Activated CD4-positive, alpha-beta T cell treated with anti-CD3 and anti-CD28 coated beads, Interleukin-2, amount 10 ng/mL, durations not matched to agents 7 days and 5 days (primary cell): ENCODE results near the gene PCNT. TPM values are rescaled to one million over a fixed set of nuclear protein-coding genes. Genes with fewer than 3 reads are reported as not detected.

Experiments used
- CTCF ChIA-PET: fragments of 350-600 bp; sonication (Branson Sonifier 250); formaldehyde crosslinking; loops from one replicate; lab custom pipeline; 2021; ENCODE audit warnings: antibody characterized with exemption; lab: Charles Lee
- POLR2A ChIA-PET: fragments of 350-600 bp; sonication (Branson Sonifier 250); formaldehyde crosslinking; loops from one replicate; lab custom pipeline; 2021; ENCODE audit warnings: antibody characterized with exemption; lab: Charles Lee
- DNase-seq: peaks from one replicate; pipeline ENCODE4 v3.0.0-alpha.2; 2020
- H3K27ac Mint-ChIP-seq: one replicate; pipeline ENCODE4 v1.8.0; 2021; ENCODE audit warnings: mild to moderate bottlenecking, moderate library complexity, mixed read lengths
- H3K27me3 Mint-ChIP-seq: one replicate; pipeline ENCODE4 v1.8.0; 2021; ENCODE audit warnings: mixed read lengths
- H3K36me3 Mint-ChIP-seq: one replicate; pipeline ENCODE4 v1.8.0; 2021; ENCODE audit warnings: low read depth, mixed read lengths
- H3K4me1 Mint-ChIP-seq: one replicate; pipeline ENCODE4 v1.8.0; 2021; ENCODE audit warnings: mixed read lengths
- H3K4me3 Mint-ChIP-seq: one replicate; pipeline ENCODE4 v1.8.0; 2021; ENCODE audit warnings: mild to moderate bottlenecking, moderate library complexity, mixed read lengths
- H3K9me3 Mint-ChIP-seq: one replicate; pipeline ENCODE4 v1.8.0; 2021; ENCODE audit warnings: mixed read lengths
- total RNA-seq, 2 experiments: library from RNA; stranded (reverse); gene quantifications; one replicate each; pipeline ENCODE4 v1.2.3, GENCODE V29; 2021

PCNT gene
- total RNA-seq, 2 experiments from 2014 or later: 84.0 to 89.8 TPM

DNA sequence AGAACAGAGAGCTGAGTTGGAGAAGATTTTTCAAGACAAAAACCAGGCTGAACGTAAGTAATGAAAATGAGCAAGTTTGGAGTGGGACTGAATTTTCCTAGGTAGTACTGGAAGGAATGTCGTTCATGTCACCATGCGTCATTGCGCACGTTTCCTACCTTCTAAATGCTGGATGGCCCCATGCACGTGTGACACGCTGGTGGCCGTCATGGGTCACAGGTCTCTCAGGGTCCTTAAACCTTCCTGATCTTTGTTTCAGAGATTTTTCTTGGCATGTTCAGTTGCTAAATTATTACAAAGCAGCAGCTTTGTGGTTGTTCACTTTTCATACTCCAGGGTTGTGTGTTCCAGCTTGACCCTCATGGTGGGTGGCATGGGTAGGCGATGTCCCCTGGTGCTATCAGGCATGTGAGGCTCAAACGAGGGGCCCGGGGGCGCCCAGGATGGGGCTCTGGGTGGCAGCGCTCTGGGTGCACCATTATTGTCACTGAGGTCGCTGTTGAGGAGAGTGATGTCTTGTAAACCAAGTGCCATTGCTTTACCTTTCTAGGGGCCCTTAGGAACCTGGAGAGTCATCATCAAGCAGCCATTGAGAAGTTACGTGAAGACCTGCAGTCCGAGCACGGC is 25.3 kb downstream of the PCNT start:
- Mint-ChIP-seq H3K36me3 (peaks cover 40% of the 10 kb centered on the region), H3K27ac (no peak overlapping the region), H3K4me3 (no peak overlapping the region), H3K27me3 (no peaks in the 10 kb centered on the region), H3K9me3 (no peaks in the 10 kb centered on the region), H3K4me1 (no peaks in the 10 kb centered on the region)
- POLR2A ChIA-PET: no interaction called here
- CTCF ChIA-PET: no interaction called here
- no peak for DNase-seq

DNA sequence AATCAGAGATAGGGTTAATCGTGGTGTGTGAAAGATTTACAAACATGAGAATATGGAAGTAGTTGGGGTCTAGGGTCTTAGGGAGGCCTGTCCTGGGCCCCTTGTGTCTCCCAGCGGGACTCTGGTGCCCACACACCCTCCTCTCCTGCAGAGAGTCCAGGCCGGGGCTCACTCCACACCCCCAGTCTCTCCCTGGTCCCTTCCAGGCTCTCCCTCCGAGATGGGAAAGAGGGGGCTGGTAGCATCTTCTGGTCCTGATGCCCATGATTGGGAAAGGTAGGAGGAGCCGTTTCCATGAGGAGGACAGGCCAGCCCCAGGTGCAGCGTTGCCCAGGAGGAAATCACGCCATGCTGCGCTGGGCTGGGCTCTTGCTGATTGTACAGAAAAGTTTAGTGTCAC is 26.6 kb downstream of the PCNT start:
- H3K36me3 Mint-ChIP-seq: peaks cover 37% of the 10 kb centered on the region
- ChIA-PET CTCF (no interaction called here), POLR2A (no interaction called here)
- H3K4me3 Mint-ChIP-seq: no peak overlapping the region
- H3K27ac Mint-ChIP-seq: no peak overlapping the region
- no peaks in the 10 kb centered on the region for H3K9me3 Mint-ChIP-seq
- DNase-seq: no peak
- no peaks in the 10 kb centered on the region for H3K4me1 Mint-ChIP-seq
- no peaks in the 10 kb centered on the region for H3K27me3 Mint-ChIP-seq

DNA sequence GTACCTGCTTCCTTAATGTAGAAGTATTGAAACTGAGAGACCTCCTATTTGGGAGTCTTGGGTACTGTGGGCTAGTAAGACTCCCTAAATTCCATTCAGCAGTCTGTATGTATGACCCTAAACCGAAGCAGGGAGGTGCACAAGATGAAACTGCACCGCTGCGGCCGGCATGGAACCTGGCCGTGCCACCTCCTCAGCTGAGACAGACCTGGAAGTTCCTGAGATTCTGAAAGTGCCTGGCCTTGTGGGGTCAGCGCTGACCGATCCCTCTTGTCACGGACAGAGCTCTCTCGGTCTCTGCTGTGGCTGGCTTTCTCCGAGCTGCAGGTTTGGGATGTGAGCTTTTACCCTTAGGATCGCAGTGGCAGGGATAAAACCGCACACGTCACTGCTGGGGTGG is 27.0 kb downstream of the PCNT start:
- peaks cover 35% of the 10 kb centered on the region for H3K36me3 Mint-ChIP-seq

DNA sequence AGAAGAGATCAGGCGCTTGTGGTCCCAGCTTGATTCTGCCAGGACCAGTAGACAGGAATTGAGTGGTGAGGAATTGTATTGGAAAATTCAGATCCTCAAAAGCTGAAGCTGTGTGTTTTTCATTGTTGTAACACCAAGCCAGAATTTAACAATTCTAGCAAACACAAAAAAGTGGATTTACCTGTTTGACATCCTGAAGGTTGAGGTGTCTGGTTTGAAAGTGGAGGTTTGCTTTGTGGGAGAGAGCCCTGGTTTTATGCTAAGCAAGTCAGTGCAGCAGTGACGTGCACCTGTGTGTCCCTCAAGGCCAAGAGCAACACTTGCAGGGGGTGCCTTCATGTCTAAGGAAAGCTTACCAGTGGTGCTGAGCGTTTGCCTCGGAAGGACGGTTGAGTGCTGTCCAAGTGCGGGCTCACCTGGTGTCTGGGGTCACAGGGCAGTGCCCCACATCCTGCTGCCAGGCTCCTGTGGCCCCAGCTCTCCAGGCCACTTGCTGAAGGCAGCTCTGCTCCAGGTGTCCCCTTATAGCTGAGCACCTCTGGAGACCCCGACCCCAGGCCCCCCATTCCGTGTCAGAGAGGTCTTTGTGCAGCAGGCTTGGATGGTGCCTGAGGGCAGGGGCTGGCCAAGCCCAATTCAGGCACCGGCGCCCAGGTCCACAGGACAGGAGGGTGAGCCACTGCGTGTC is 27.7 kb downstream of the PCNT start:
- Mint-ChIP-seq H3K4me3 (no peak overlapping the region), H3K27ac (no peak overlapping the region), H3K9me3 (no peaks in the 10 kb centered on the region), H3K4me1 (no peaks in the 10 kb centered on the region), H3K36me3 (peaks cover 33% of the 10 kb centered on the region), H3K27me3 (no peaks in the 10 kb centered on the region)
- ChIA-PET POLR2A (no interaction called here), CTCF (interaction anchor here (0.6 kb wide), 1 partner anchor 13 kb away, joined by 4 read pairs; no protein-coding TSS in a partner anchor)
- DNase-seq: no peak

More for the DNA sequence above, 27.0 kb downstream of the PCNT start:
- DNase-seq: no peak
- H3K27me3 Mint-ChIP-seq: no peaks in the 10 kb centered on the region
- H3K27ac Mint-ChIP-seq: no peak overlapping the region
- no peaks in the 10 kb centered on the region for H3K4me1 Mint-ChIP-seq
- ChIA-PET CTCF (interaction anchor here (0.6 kb wide), 1 partner anchor 13 kb away, joined by 4 read pairs; no protein-coding TSS in a partner anchor), POLR2A (no interaction called here)
- no peak overlapping the region for H3K4me3 Mint-ChIP-seq
- no peaks in the 10 kb centered on the region for H3K9me3 Mint-ChIP-seq

DNA sequence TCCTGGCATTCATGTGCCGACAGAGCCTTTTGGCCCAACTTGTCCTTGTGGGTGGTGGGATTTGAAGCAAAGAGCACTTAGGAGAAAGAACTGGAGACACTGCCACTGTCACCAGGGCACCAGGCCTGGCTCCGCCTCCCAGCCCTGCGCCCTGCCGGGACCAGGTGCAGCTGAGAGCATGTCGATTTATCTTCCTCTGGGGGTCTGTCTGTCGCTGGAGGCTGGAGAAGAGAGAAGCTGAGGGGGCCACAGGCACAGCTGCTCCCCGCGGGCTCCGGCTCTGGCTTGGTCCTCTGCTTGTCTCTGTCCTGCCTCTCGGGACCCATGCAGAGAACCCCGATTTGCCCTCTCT is 28.2 kb downstream of the PCNT start:
- no peak overlapping the region for H3K27ac Mint-ChIP-seq
- H3K4me1 Mint-ChIP-seq: no peaks in the 10 kb centered on the region
- ChIA-PET CTCF (interaction anchor here (0.6 kb wide), 1 partner anchor 47 kb away, joined by 3 read pairs; no protein-coding TSS in a partner anchor), POLR2A (no interaction called here)
- no peak overlapping the region for H3K4me3 Mint-ChIP-seq
- H3K27me3 Mint-ChIP-seq: no peaks in the 10 kb centered on the region
- H3K9me3 Mint-ChIP-seq: no peaks in the 10 kb centered on the region
- no peak for DNase-seq
- H3K36me3 Mint-ChIP-seq: peaks cover 34% of the 10 kb centered on the region

DNA sequence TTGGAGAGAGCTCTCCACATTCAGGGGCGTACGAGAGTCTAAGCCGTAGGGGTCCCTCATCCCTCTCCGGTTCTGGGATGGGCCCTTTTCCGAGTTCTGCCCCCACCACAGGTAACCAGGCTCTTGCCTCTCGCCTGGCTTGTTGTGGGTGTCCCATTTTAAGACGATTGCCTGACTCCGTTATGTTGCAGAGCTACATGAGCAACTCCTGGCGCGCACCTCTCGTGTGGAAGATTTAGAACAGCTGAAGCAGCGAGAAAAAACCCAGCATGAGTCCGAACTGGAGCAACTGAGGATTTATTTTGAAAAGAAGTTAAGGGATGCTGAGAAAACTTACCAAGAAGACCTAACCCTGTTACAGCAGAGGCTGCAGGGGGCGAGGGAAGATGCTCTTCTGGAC is 29.0 kb downstream of the PCNT start:
- Mint-ChIP-seq H3K27me3 (no peaks in the 10 kb centered on the region), H3K4me1 (no peaks in the 10 kb centered on the region), H3K4me3 (no peak overlapping the region), H3K27ac (no peak overlapping the region), H3K36me3 (peaks cover 39% of the 10 kb centered on the region), H3K9me3 (no peaks in the 10 kb centered on the region)
- DNase-seq: no peak
- ChIA-PET CTCF (interaction anchor here (0.6 kb wide), 1 partner anchor 46 kb away, joined by 3 read pairs; no protein-coding TSS in a partner anchor), POLR2A (no interaction called here)

DNA sequence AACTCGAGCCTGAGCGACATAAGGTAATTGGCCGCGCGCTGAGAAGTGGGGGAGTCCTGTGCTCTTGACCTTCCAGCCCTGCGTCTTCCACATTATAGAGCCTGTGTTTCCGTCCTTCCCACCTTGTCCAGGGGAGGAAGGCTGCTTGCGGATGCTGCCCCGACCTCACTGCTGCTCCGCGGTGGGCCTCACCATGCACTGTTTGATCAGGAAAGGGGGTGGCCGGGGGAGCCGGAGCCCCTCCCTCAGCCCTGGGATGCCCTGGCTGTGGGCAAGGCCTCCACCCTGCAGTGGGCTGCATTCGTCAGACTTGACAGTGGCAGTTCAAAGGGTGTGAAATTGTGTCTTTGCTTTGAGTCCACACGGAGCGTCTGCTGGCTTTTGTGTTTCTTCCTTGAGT is 30.1 kb downstream of the PCNT start:
- Mint-ChIP-seq H3K4me1 (no peaks in the 10 kb centered on the region), H3K9me3 (no peaks in the 10 kb centered on the region), H3K36me3 (peaks cover 41% of the 10 kb centered on the region), H3K4me3 (no peak overlapping the region), H3K27me3 (no peaks in the 10 kb centered on the region), H3K27ac (no peak overlapping the region)
- ChIA-PET POLR2A (no interaction called here), CTCF (no interaction called here)
- DNase-seq: no peak

DNA sequence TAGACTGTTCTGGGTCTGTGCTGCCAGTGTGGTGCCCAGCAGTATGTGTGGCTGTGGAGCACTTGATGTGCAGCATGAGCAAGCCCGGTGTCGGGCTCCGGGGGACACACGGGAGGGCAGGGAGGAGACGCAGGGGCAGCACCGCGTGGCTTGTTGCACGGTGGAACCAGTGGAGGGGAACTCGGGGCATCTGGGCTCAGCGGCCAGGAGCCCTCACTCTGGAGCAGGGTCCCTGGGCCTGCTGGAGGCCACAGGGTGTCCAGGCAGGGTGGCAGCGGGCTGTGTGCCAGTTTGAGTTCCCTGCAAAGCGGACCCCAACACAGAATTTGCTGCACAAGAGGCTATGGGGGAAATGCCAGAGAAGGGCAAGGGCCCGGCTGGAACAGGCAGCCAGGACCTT is 30.6 kb downstream of the PCNT start:
- CTCF ChIA-PET: no interaction called here
- no peak overlapping the region for H3K27ac Mint-ChIP-seq
- no peaks in the 10 kb centered on the region for H3K4me1 Mint-ChIP-seq

DNA sequence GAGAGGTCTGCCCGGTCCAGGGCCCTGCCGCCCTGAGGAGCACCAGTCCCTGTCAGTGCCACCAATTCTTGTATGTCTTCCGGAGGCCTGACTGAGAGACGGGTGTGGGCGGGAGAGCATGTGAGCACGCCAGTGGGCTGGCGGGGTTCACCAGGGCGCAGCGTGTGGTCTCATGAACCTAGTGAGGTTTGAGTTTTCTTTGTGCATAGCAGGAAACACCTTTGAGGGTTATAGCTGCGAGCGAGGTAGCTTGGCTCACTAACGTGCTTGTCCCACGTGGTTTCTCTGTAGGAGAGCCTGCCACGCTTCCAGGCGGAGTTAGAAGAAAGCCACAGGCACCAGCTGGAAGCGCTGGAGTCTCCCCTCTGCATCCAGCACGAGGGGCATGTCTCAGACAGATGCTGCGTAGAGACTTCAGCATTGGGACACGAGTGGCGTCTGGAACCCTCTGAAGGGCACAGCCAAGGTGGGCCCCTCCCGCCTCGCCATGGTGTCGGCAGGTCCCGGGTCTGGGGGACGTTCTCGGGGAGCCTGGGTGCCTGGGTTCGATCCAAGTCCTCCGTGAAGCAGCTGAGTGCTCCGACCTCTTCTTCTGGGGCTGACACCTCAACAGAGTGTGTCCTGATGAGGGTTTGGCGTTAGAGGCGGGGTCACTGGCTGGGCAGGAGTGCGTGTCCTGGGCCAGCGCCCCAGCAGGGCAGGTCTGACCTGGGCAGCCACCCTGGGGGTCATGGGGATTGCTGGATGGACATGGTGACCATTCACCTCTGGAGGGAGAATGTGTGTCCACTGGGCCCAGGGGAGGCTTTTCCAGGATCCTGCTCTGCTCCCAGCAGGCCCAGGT is 31.4 kb downstream of the PCNT start:
- no peaks in the 10 kb centered on the region for H3K9me3 Mint-ChIP-seq
- no peaks in the 10 kb centered on the region for H3K27me3 Mint-ChIP-seq
- H3K4me1 Mint-ChIP-seq: no peaks in the 10 kb centered on the region
- no peak overlapping the region for H3K4me3 Mint-ChIP-seq
- H3K36me3 Mint-ChIP-seq: peaks cover 35% of the 10 kb centered on the region
- no peak for DNase-seq
- ChIA-PET POLR2A (no interaction called here), CTCF (no interaction called here)
- no peak overlapping the region for H3K27ac Mint-ChIP-seq

More for the DNA sequence above, 30.6 kb downstream of the PCNT start:
- peaks cover 39% of the 10 kb centered on the region for H3K36me3 Mint-ChIP-seq
- H3K9me3 Mint-ChIP-seq: no peaks in the 10 kb centered on the region
- H3K4me3 Mint-ChIP-seq: no peak overlapping the region
- H3K27me3 Mint-ChIP-seq: no peaks in the 10 kb centered on the region
- POLR2A ChIA-PET: no interaction called here
- no peak for DNase-seq

DNA sequence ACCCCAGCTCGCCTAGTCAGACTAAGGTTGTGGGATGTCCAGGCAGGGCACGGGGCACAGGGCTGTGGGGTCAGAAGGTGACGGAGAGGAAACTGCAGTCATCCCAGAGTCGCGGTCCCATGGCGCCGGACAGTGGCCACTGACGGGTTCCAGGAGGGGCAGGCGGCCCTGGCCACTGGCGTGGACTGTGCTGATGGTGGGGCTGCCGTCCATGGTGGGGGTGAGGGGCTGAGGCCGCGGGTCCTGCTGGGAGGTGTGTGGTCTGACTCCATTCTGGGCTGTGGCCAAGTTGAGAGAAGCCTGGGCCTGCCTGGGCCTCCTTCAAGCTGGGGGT is 32.0 kb downstream of the PCNT start:
- H3K9me3 Mint-ChIP-seq: no peaks in the 10 kb centered on the region
- no peak for DNase-seq
- no peaks in the 10 kb centered on the region for H3K27me3 Mint-ChIP-seq
- ChIA-PET CTCF (no interaction called here), POLR2A (no interaction called here)
- no peak overlapping the region for H3K4me3 Mint-ChIP-seq
- peaks cover 39% of the 10 kb centered on the region for H3K36me3 Mint-ChIP-seq
- no peak overlapping the region for H3K27ac Mint-ChIP-seq
- H3K4me1 Mint-ChIP-seq: no peaks in the 10 kb centered on the region

DNA sequence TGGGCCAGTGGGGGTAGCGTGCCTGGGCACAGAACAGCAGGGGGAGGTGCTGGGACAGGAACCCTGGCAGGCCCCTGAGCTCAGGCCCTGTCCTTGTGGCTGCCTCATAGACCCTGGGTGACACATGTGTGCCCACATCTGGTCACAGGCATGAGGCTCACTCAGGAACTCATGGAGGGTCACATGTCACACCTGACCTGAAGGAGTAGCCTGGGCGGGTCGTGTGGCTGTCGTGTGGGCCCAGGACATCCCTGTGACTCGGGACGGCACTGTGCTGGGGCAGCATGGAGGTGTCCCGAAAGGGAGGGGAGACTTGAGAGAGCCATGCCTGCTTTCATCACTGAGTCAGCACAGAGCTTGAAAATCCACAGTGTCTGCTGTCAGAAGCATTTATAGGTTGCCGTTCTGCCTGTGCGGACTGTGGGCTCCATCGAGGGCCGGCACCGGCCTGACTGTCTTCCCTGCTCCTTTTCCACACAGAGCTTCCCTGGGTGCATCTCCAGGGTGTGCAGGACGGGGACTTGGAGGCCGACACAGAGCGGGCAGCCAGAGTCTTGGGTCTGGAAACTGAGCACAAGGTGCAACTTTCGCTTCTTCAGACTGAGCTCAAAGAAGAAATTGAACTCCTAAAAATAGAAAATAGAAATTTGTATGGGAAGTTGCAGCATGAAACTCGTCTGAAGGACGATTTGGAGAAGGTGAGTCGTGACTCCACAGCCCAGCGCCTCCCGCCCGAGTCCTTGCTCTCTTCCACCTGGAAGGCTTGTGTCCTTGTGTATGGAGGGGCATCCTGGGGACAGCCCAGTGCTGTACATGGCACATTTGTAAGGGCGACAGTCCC is 32.8 kb downstream of the PCNT start:
- no peak for DNase-seq
- Mint-ChIP-seq H3K27me3 (no peaks in the 10 kb centered on the region), H3K4me3 (no peak overlapping the region), H3K9me3 (no peaks in the 10 kb centered on the region), H3K27ac (no peak overlapping the region), H3K4me1 (no peaks in the 10 kb centered on the region), H3K36me3 (peaks cover 40% of the 10 kb centered on the region)
- ChIA-PET CTCF (interaction anchor here (0.5 to 1.0 kb wide), 2 partner anchors 13 to 98 kb away, joined by 3 to 5 read pairs; no protein-coding TSS in a partner anchor), POLR2A (no interaction called here)

DNA sequence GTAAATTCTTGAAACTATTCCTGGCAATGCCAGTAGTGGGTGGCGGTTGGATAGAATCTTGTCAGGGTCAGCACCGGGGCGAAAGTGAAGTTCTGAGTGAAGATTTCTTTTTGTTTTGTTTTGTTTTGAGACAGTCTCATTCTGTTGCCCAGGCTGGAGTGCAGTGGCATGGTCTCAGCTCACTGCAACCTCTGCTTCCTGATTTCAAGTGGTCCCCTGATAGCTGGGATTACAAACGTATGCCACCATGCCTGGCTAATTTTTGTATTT is 33.3 kb downstream of the PCNT start:
- CTCF ChIA-PET: interaction anchor here (1.0 kb wide), 1 partner anchor 12 kb away, joined by 5 read pairs; no protein-coding TSS in a partner anchor
- Mint-ChIP-seq H3K9me3 (no peaks in the 10 kb centered on the region), H3K27ac (no peak overlapping the region), H3K4me1 (no peaks in the 10 kb centered on the region), H3K27me3 (no peaks in the 10 kb centered on the region), H3K36me3 (peaks cover 44% of the 10 kb centered on the region), H3K4me3 (no peak overlapping the region)
- POLR2A ChIA-PET: no interaction called here
- DNase-seq: no peak
